GM12891 (cell line): ENCODE results near the gene AMN1.

Experiments used
- PAX5 ChIP-seq: IDR thresholded peaks from 2 replicates; pipeline ENCODE4 v1.6.1; 2011; ENCODE audit warnings: low read length, moderate library complexity, mild to moderate bottlenecking; ENCODE audit not compliant: insufficient read depth, severe bottlenecking
- POLR2A ChIP-seq: IDR thresholded peaks from 2 replicates; pipeline ENCODE4 v1.6.1; 2011; ENCODE audit warnings: low read depth, low read length, control low read depth
- POLR2AphosphoS5 ChIP-seq: IDR thresholded peaks from 2 replicates; pipeline ENCODE4 v1.6.1; 2011; ENCODE audit warnings: low read depth, low read length, control low read depth
- POU2F2 ChIP-seq: IDR thresholded peaks from 2 replicates; pipeline ENCODE4 v1.6.1; 2011; ENCODE audit warnings: low read depth, mild to moderate bottlenecking, control low read depth, low read length, moderate library complexity
- SPI1 ChIP-seq: IDR thresholded peaks from 2 replicates; pipeline ENCODE4 v1.6.1; 2011; ENCODE audit warnings: low read depth, low read length, control low read depth
- TAF1 ChIP-seq: IDR thresholded peaks from 2 replicates; pipeline ENCODE4 v1.6.1; 2011; ENCODE audit warnings: low read depth, low read length, control low read depth

- TF ChIP-seq TAF1, result no peak
- TF ChIP-seq POLR2A, result no peak
- no peak for TF ChIP-seq PAX5
- no peak for TF ChIP-seq POLR2AphosphoS5
- no peak for TF ChIP-seq SPI1
- no peak for TF ChIP-seq POU2F2
Measured at GRCh38 chr12:31631023-31631724, 97.6 kb downstream of the AMN1 start.
